Activated effector memory CD4-positive, alpha-beta T cell treated with anti-CD3 and anti-CD28 coated beads, Interleukin-2, amount 50 U/mL, for 16 hours (primary cell): ENCODE data around the gene TSPAN12.

Experiments used
- DNase-seq: peaks from one replicate; pipeline ENCODE4 v3.0.0-alpha.2; 2020

The TSPAN12 gene

GRCh38 chr7:120842121-120842621 lies 15.8 kb downstream of the TSPAN12 start:
- no peak for DNase-seq

- no peak for DNase-seq
Measured at GRCh38 chr7:120841608-120842007, 16.3 kb downstream of the TSPAN12 start.

GRCh38 chr7:120838281-120838682 lies 19.7 kb downstream of the TSPAN12 start:
- DNase-seq, result no peak

GRCh38 chr7:120837599-120837998 lies 20.3 kb downstream of the TSPAN12 start:
- DNase-seq, result no peak

- DNase-seq, result no peak
Measured at GRCh38 chr7:120836556-120837115, 21.3 kb downstream of the TSPAN12 start.

GRCh38 chr7:120834726-120835125 lies 23.2 kb downstream of the TSPAN12 start:
- no peak for DNase-seq

GRCh38 chr7:120833546-120833945 lies 24.4 kb downstream of the TSPAN12 start:
- no peak for DNase-seq

GRCh38 chr7:120832803-120833202 lies 25.1 kb downstream of the TSPAN12 start:
- no peak for DNase-seq

- DNase-seq, result no peak
Measured at GRCh38 chr7:120831260-120831659, 26.7 kb downstream of the TSPAN12 start.

GRCh38 chr7:120829487-120829886 lies 28.5 kb downstream of the TSPAN12 start:
- DNase-seq, result no peak

GRCh38 chr7:120828528-120828927 lies 29.4 kb downstream of the TSPAN12 start:
- no peak for DNase-seq

GRCh38 chr7:120827371-120828118 lies 30.4 kb downstream of the TSPAN12 start:
- no peak for DNase-seq

- DNase-seq, result no peak
Measured at GRCh38 chr7:120825576-120825975, 32.4 kb downstream of the TSPAN12 start.

GRCh38 chr7:120825152-120825551 lies 32.8 kb downstream of the TSPAN12 start:
- DNase-seq, result no peak

GRCh38 chr7:120819861-120820260 lies 38.1 kb downstream of the TSPAN12 start:
- DNase-seq, result no peak

- no peak for DNase-seq
Measured at GRCh38 chr7:120817851-120818250, 40.1 kb downstream of the TSPAN12 start.

GRCh38 chr7:120814253-120814939 lies 43.5 kb downstream of the TSPAN12 start:
- no peak for DNase-seq

- DNase-seq, result no peak
Measured at GRCh38 chr7:120813546-120814252, 44.2 kb downstream of the TSPAN12 start.

GRCh38 chr7:120813089-120813488 lies 44.9 kb downstream of the TSPAN12 start:
- no peak for DNase-seq

GRCh38 chr7:120809260-120809659 lies 48.7 kb downstream of the TSPAN12 start:
- no peak for DNase-seq

GRCh38 chr7:120807390-120807789 lies 50.6 kb downstream of the TSPAN12 start:
- no peak for DNase-seq

GRCh38 chr7:120806669-120807068 lies 51.3 kb downstream of the TSPAN12 start:
- DNase-seq, result no peak
